ENCODE results near the gene HOMEZ. TPM values are rescaled to one million over a fixed set of nuclear protein-coding genes. Genes with fewer than 3 reads are reported as not detected.
A peak's percentile ranks its signal among the peaks of the same experiment; 100 is the strongest.

HOMEZ gene
- total and polyA plus RNA-seq, 8 donors: 5.1 to 103 (median 7.6) TPM

GRCh38 chr14:23252006-23252405, 33.9 kb downstream of the HOMEZ start:
- Histone ChIP-seq H3K36me3 (no peaks in the 10 kb centered on the region), H3K9me3 (no peaks in the 10 kb centered on the region), H3K4me3 (no peak overlapping the region), H3K27me3 (no peaks in the 10 kb centered on the region), H3K4me1 (peaks cover 0 to 4% (median 0%) of the 10 kb centered on the region in 4 donors), H3K27ac (no peak overlapping the region)
- DNase-seq: no peak
- no peak for TF ChIP-seq CTCF (IDR thresholded peaks at IDR 0.05)
- no peak for TF ChIP-seq EP300 (IDR thresholded peaks at IDR 0.05)
- no peak for TF ChIP-seq POLR2A (IDR thresholded peaks at IDR 0.05)
- TF ChIP-seq POLR2AphosphoS5 (IDR thresholded peaks at IDR 0.05): no peak
- WGBS, 5 donors: 52 to 75% (median 62%) methylated on average over 3 of the region's 3 CpGs
- intact Hi-C loops (cut with DNase I; ENCODE audit: low total_unique reads): no loop called here

- H3K27ac ChIP-seq: no peak overlapping the region
- peaks cover 0 to 11% (median 2%) of the 10 kb centered on the region in 4 donors for H3K4me1 ChIP-seq
- intact Hi-C loops (cut with DNase I; ENCODE audit: low total_unique reads): no loop called here
- H3K9me3 ChIP-seq: no peaks in the 10 kb centered on the region
- TF ChIP-seq EP300 (IDR thresholded peaks at IDR 0.05) (no peak), POLR2AphosphoS5 (IDR thresholded peaks at IDR 0.05) (no peak), CTCF (IDR thresholded peaks at IDR 0.05) (no peak), POLR2A (IDR thresholded peaks at IDR 0.05) (no peak)
- WGBS, 5 donors: 62 to 71% (median 68%) methylated on average over 6 of the region's 6 CpGs
- no peak overlapping the region for H3K4me3 ChIP-seq
- DNase-seq: no peak
- no peaks in the 10 kb centered on the region for H3K36me3 ChIP-seq
- H3K27me3 ChIP-seq: no peaks in the 10 kb centered on the region
Observed at GRCh38 chr14:23249824-23250223, 36.1 kb downstream of the HOMEZ start.

GRCh38 chr14:23248601-23249000, 37.3 kb downstream of the HOMEZ start:
- H3K4me3 ChIP-seq: no peak overlapping the region
- H3K36me3 ChIP-seq: no peaks in the 10 kb centered on the region
- H3K27me3 ChIP-seq: no peaks in the 10 kb centered on the region
- H3K27ac ChIP-seq: no peak overlapping the region
- TF ChIP-seq CTCF (IDR thresholded peaks at IDR 0.05): no peak
- H3K9me3 ChIP-seq: no peaks in the 10 kb centered on the region
- DNase-seq: no peak
- 66 to 87% (median 86%) methylated on average over 7 of the region's 7 CpGs for WGBS, 5 donors
- H3K4me1 ChIP-seq: peaks cover 0 to 11% (median 2%) of the 10 kb centered on the region in 4 donors
- intact Hi-C loops (cut with DNase I; ENCODE audit: low total_unique reads): no loop called here

GRCh38 chr14:23245282-23245681, 40.6 kb downstream of the HOMEZ start:
- H3K36me3 ChIP-seq: no peaks in the 10 kb centered on the region
- H3K27me3 ChIP-seq: no peaks in the 10 kb centered on the region
- H3K4me1 ChIP-seq: peaks cover 0 to 11% (median 2%) of the 10 kb centered on the region in 4 donors
- DNase-seq: peak in 1 of 2 donors; percentile 36
- TF ChIP-seq POLR2A (IDR thresholded peaks at IDR 0.05) (no peak), POLR2AphosphoS5 (IDR thresholded peaks at IDR 0.05) (peak in 1 of 3 donors; percentile 16)
- peak overlapping the region in 1 of 5 donors; percentile 24 for H3K27ac ChIP-seq
- intact Hi-C loops (cut with DNase I; ENCODE audit: low total_unique reads): no loop called here
- no peak overlapping the region for H3K4me3 ChIP-seq
- no peaks in the 10 kb centered on the region for H3K9me3 ChIP-seq

- TF ChIP-seq CTCF (IDR thresholded peaks at IDR 0.05) (no peak), POLR2AphosphoS5 (IDR thresholded peaks at IDR 0.05) (no peak), EP300 (IDR thresholded peaks at IDR 0.05) (no peak)
- no peaks in the 10 kb centered on the region for H3K27me3 ChIP-seq
- intact Hi-C loops (cut with DNase I; ENCODE audit: low total_unique reads): no loop called here
- peak in 1 of 2 donors; percentile 13 for DNase-seq
- peaks cover 2 to 15% (median 4%) of the 10 kb centered on the region in 4 donors for H3K4me1 ChIP-seq
- no peak overlapping the region for H3K27ac ChIP-seq
- 73 to 85% (median 84%) methylated on average over 2 of the region's 2 CpGs for WGBS, 5 donors
- no peaks in the 10 kb centered on the region for H3K9me3 ChIP-seq
- no peak overlapping the region for H3K4me3 ChIP-seq
- no peaks in the 10 kb centered on the region for H3K36me3 ChIP-seq
Observed at GRCh38 chr14:23243066-23243465, 42.9 kb downstream of the HOMEZ start.
